Activated naive CD8-positive, alpha-beta T cell treated with anti-CD3 and anti-CD28 coated beads, Interleukin-2, amount 10 ng/mL, durations not matched to agents 7 days and 5 days (primary cell): ENCODE results near the gene ARFRP1. TPM values are rescaled to one million over a fixed set of nuclear protein-coding genes. Genes with fewer than 3 reads are reported as not detected.

ENCODE experiments used
- ATAC-seq: fragments of 150-1000 bp; cut with Tn5 transposase; one replicate; pipeline ENCODE4 v1.10.0; 2021; ENCODE audit warnings: low read depth, moderate library complexity
- POLR2A ChIA-PET: fragments of 350-600 bp; sonication (Branson Sonifier 250); formaldehyde crosslinking; loops from one replicate; lab custom pipeline; 2021; ENCODE audit warnings: antibody characterized with exemption; lab: Charles Lee
- DNase-seq: peaks from one replicate; pipeline ENCODE4 v3.0.0; 2021
- H3K27ac Mint-ChIP-seq: one replicate; pipeline ENCODE4 v1.8.0; 2022; ENCODE audit warnings: mild to moderate bottlenecking, mixed read lengths
- H3K27me3 Mint-ChIP-seq: one replicate; pipeline ENCODE4 v1.8.0; 2022; ENCODE audit warnings: mild to moderate bottlenecking, moderate library complexity, mixed read lengths
- H3K36me3 Mint-ChIP-seq: one replicate; pipeline ENCODE4 v1.8.0; 2021; ENCODE audit warnings: mild to moderate bottlenecking, mixed read lengths
- H3K4me1 Mint-ChIP-seq: one replicate; pipeline ENCODE4 v1.8.0; 2021; ENCODE audit warnings: mixed read lengths
- H3K4me3 Mint-ChIP-seq: one replicate; pipeline ENCODE4 v1.8.0; 2022; ENCODE audit warnings: mild to moderate bottlenecking, moderate library complexity, mixed read lengths
- H3K9me3 Mint-ChIP-seq: one replicate; pipeline ENCODE4 v1.8.0; 2021; ENCODE audit warnings: mixed read lengths
- total RNA-seq, 2 experiments: library from RNA; stranded (reverse); gene quantifications; one replicate each; pipeline ENCODE4 v1.2.3, GENCODE V29; 2021

The ARFRP1 gene
- total RNA-seq, 2 experiments from 2014 or later = 68.8 to 73.1 TPM

- DNase-seq (no peak), ATAC-seq (peak; percentile 10)
- Mint-ChIP-seq H3K9me3 (no peaks in the 10 kb centered on the region), H3K4me3 (peak overlapping the region; percentile 70), H3K4me1 (peaks cover 9% of the 10 kb centered on the region), H3K27me3 (no peaks in the 10 kb centered on the region), H3K27ac (peak overlapping the region; percentile 54), H3K36me3 (peaks cover 4% of the 10 kb centered on the region)
- POLR2A ChIA-PET = interaction anchor here (0.6 to 2.6 kb wide), 9 partner anchors 10 to 337 kb away, joined by 3 to 31 read pairs (median 4); partner anchors contain the start of genes ARFRP1, TPD52L2 and ZGPAT
Observed at GRCh38 chr20:63740627-63741353, 33.0 kb upstream of the ARFRP1 start.

GRCh38 chr20:63740070-63740626 is 32.4 kb upstream of the ARFRP1 start:
- Mint-ChIP-seq H3K4me3 (peak overlapping the region; percentile 70), H3K27me3 (no peaks in the 10 kb centered on the region), H3K9me3 (no peaks in the 10 kb centered on the region), H3K36me3 (peaks cover 4% of the 10 kb centered on the region), H3K27ac (peak overlapping the region; percentile 30), H3K4me1 (peaks cover 11% of the 10 kb centered on the region)
- POLR2A ChIA-PET = interaction anchor here (0.6 to 2.6 kb wide), 9 partner anchors 10 to 338 kb away, joined by 3 to 31 read pairs (median 4); partner anchors contain the start of genes ARFRP1, TPD52L2 and ZGPAT
- DNase-seq (peak; percentile 81), ATAC-seq (peak; percentile 9)

- Mint-ChIP-seq H3K4me3 (peak within 1 kb of the TSS; percentile 70), H3K36me3 (peaks cover 4% of the 10 kb centered on the region), H3K27me3 (no peaks in the 10 kb centered on the region), H3K9me3 (no peaks in the 10 kb centered on the region), H3K27ac (peak within 1 kb of the TSS; percentile 30), H3K4me1 (peaks cover 11% of the 10 kb centered on the region)
- DNase-seq (peak; percentile 88), ATAC-seq (peak; percentile 41)
- POLR2A ChIA-PET = interaction anchor here (0.6 to 6.4 kb wide), 6 partner anchors 10 to 126 kb away, joined by 3 to 98 read pairs (median 3); partner anchors contain the start of genes ARFRP1, TPD52L2 and ZGPAT
Observed at GRCh38 chr20:63739130-63740069, 31.6 kb upstream of the ARFRP1 start, which contains the start of gene SLC2A4RG. TSS of gene SLC2A4RG (plus strand) at chr20:63739776. CDS start at chr20:63739913, 137 bp downstream.

GRCh38 chr20:63738687-63739129 is 30.9 kb upstream of the ARFRP1 start:
- POLR2A ChIA-PET = interaction anchor here (0.6 to 6.4 kb wide), 6 partner anchors 9 to 126 kb away, joined by 3 to 98 read pairs (median 3); partner anchors contain the start of genes ARFRP1, TPD52L2 and ZGPAT
- Mint-ChIP-seq H3K9me3 (no peaks in the 10 kb centered on the region), H3K27me3 (no peaks in the 10 kb centered on the region), H3K4me1 (peaks cover 15% of the 10 kb centered on the region), H3K4me3 (peak overlapping the region; percentile 55), H3K27ac (peak overlapping the region; percentile 25), H3K36me3 (peaks cover 7% of the 10 kb centered on the region)
- ATAC-seq (no peak), DNase-seq (no peak)

GRCh38 chr20:63737945-63738686 is 30.3 kb upstream of the ARFRP1 start:
- H3K4me3 Mint-ChIP-seq = peak overlapping the region; percentile 55
- H3K4me1 Mint-ChIP-seq = peaks cover 14% of the 10 kb centered on the region
- no peaks in the 10 kb centered on the region for H3K27me3 Mint-ChIP-seq
- H3K36me3 Mint-ChIP-seq = peaks cover 8% of the 10 kb centered on the region
- ATAC-seq (no peak), DNase-seq (peak; percentile 69)
- peak overlapping the region; percentile 25 for H3K27ac Mint-ChIP-seq
- no peaks in the 10 kb centered on the region for H3K9me3 Mint-ChIP-seq
- POLR2A ChIA-PET = interaction anchor here (1.0 to 6.4 kb wide), 6 partner anchors 10 to 96 kb away, joined by 3 to 98 read pairs (median 6); partner anchors contain the start of genes ARFRP1 and ZGPAT

GRCh38 chr20:63737695-63737944 is 29.8 kb upstream of the ARFRP1 start:
- ATAC-seq (no peak), DNase-seq (no peak)
- Mint-ChIP-seq H3K27ac (no peak overlapping the region), H3K4me1 (peaks cover 14% of the 10 kb centered on the region), H3K9me3 (no peaks in the 10 kb centered on the region), H3K36me3 (peaks cover 8% of the 10 kb centered on the region), H3K4me3 (peak overlapping the region; percentile 88), H3K27me3 (no peaks in the 10 kb centered on the region)
- POLR2A ChIA-PET = interaction anchor here (1.0 to 6.4 kb wide), 6 partner anchors 9 to 96 kb away, joined by 3 to 98 read pairs (median 6); partner anchors contain the start of genes ARFRP1 and ZGPAT

GRCh38 chr20:63736893-63737694 is 29.3 kb upstream of the ARFRP1 start:
- ATAC-seq (peak; percentile 21), DNase-seq (peak; percentile 81)
- Mint-ChIP-seq H3K9me3 (no peaks in the 10 kb centered on the region), H3K27me3 (no peaks in the 10 kb centered on the region), H3K36me3 (peaks cover 8% of the 10 kb centered on the region), H3K4me1 (peaks cover 14% of the 10 kb centered on the region), H3K4me3 (peak overlapping the region; percentile 88), H3K27ac (peak overlapping the region; percentile 95)
- POLR2A ChIA-PET = interaction anchor here (1.0 to 6.4 kb wide), 12 partner anchors 9 to 199 kb away, joined by 3 to 98 read pairs (median 4); partner anchors contain the start of genes ARFRP1, TPD52L2 and ZGPAT

- Mint-ChIP-seq H3K9me3 (no peaks in the 10 kb centered on the region), H3K4me1 (peaks cover 14% of the 10 kb centered on the region), H3K36me3 (peaks cover 8% of the 10 kb centered on the region), H3K27ac (peak within 1 kb of the TSS; percentile 95), H3K4me3 (peak within 1 kb of the TSS; percentile 88), H3K27me3 (no peaks in the 10 kb centered on the region)
- POLR2A ChIA-PET = interaction anchor here (0.6 to 6.4 kb wide), 13 partner anchors 8 to 342 kb away, joined by 3 to 98 read pairs (median 4); partner anchors contain the start of genes ARFRP1, PPDPF, TPD52L2 and ZGPAT
- DNase-seq (peak; percentile 84), ATAC-seq (peak; percentile 53)
Observed at GRCh38 chr20:63735859-63736718, 28.3 kb upstream of the ARFRP1 start, which contains the start of gene LIME1. TSS of gene LIME1 (plus strand) at chr20:63736664. CDS start at chr20:63737550, 886 bp downstream.

GRCh38 chr20:63734946-63735858 is 27.4 kb upstream of the ARFRP1 start:
- Mint-ChIP-seq H3K9me3 (no peaks in the 10 kb centered on the region), H3K27me3 (no peaks in the 10 kb centered on the region), H3K36me3 (peaks cover 10% of the 10 kb centered on the region), H3K4me1 (peaks cover 14% of the 10 kb centered on the region), H3K4me3 (peak overlapping the region; percentile 88), H3K27ac (peak overlapping the region; percentile 95)
- no peak for ATAC-seq
- POLR2A ChIA-PET = interaction anchor here (0.6 to 6.4 kb wide), 8 partner anchors 7 to 343 kb away, joined by 3 to 98 read pairs (median 5); partner anchors contain the start of genes ARFRP1, PPDPF, TPD52L2 and ZGPAT
- DNase-seq = peak; percentile 46
